Astrocyte (in vitro differentiated cells and primary cell): ENCODE results near the gene OTOP3. TPM values are rescaled to one million over a fixed set of nuclear protein-coding genes. Genes with fewer than 3 reads are reported as not detected.

Source experiments
- DNase-seq: peaks from one replicate; pipeline ENCODE4 v3.0.0-alpha.2; 2010; ENCODE audit warnings: low read depth
- FAIRE-seq: peaks from 2 replicates; lab custom pipeline; 2011; peaks lifted over from hg19 to GRCh38; lab: Jason Lieb, UNC
- H2AFZ ChIP-seq: 2 replicates; pipeline ENCODE4 v1.6.0; 2012; ENCODE audit warnings: low read depth, low read length, inconsistent platforms
- H3K27ac ChIP-seq: 2 replicates; pipeline ENCODE4 v1.5.1; 2011; ENCODE audit warnings: low read depth, low read length, inconsistent platforms
- H3K27me3 ChIP-seq: 2 replicates; pipeline ENCODE4 v1.6.0; 2011; ENCODE audit warnings: low read length, inconsistent platforms; ENCODE audit not compliant: insufficient read depth
- H3K36me3 ChIP-seq: 2 replicates; pipeline ENCODE4 v1.5.1; 2011; ENCODE audit warnings: low read length, inconsistent platforms; ENCODE audit not compliant: insufficient read depth
- H3K4me1 ChIP-seq: 2 replicates; pipeline ENCODE4 v1.5.1; 2011; ENCODE audit warnings: low read length, inconsistent platforms; ENCODE audit not compliant: insufficient read depth
- H3K4me2 ChIP-seq: 2 replicates; pipeline ENCODE4 v1.6.0; 2012; ENCODE audit warnings: low read length, inconsistent platforms
- H3K4me3 ChIP-seq: 2 replicates; pipeline ENCODE4 v1.5.1; 2011; ENCODE audit warnings: low read depth, mild to moderate bottlenecking, low read length, inconsistent platforms; ENCODE audit not compliant: insufficient read depth
- H3K79me2 ChIP-seq: 2 replicates; pipeline ENCODE4 v1.6.0; 2012; ENCODE audit warnings: mild to moderate bottlenecking, low read length, inconsistent platforms; ENCODE audit not compliant: insufficient read depth
- H3K9ac ChIP-seq: 2 replicates; pipeline ENCODE4 v1.6.0; 2012; ENCODE audit warnings: mild to moderate bottlenecking, low read length, inconsistent platforms
- H3K9me3 ChIP-seq: 2 replicates; pipeline ENCODE4 v1.5.1; 2012; ENCODE audit warnings: low read depth, mild to moderate bottlenecking, low read length, inconsistent platforms; ENCODE audit not compliant: insufficient read depth
- H4K20me1 ChIP-seq: 2 replicates; pipeline ENCODE4 v1.6.0; 2012; ENCODE audit warnings: low read length, inconsistent platforms; ENCODE audit not compliant: insufficient read depth
- H3K27ac Mint-ChIP-seq: one replicate; pipeline ENCODE4 v1.8.0; 2021; ENCODE audit warnings: mild to moderate bottlenecking, mixed read lengths; ENCODE audit not compliant: unreplicated experiment
- H3K27me3 Mint-ChIP-seq: one replicate; pipeline ENCODE4 v1.8.0; 2021; ENCODE audit warnings: low read depth, mixed read lengths; ENCODE audit not compliant: unreplicated experiment
- H3K36me3 Mint-ChIP-seq: one replicate; pipeline ENCODE4 v1.8.0; 2021; ENCODE audit warnings: low read depth, mixed read lengths; ENCODE audit not compliant: unreplicated experiment
- H3K4me1 Mint-ChIP-seq: one replicate; pipeline ENCODE4 v1.8.0; 2021; ENCODE audit warnings: low read depth, mixed read lengths; ENCODE audit not compliant: unreplicated experiment
- H3K4me3 Mint-ChIP-seq: one replicate; pipeline ENCODE4 v1.8.0; 2021; ENCODE audit warnings: mild to moderate bottlenecking, moderate library complexity, mixed read lengths; ENCODE audit not compliant: unreplicated experiment
- H3K9me3 Mint-ChIP-seq: one replicate; pipeline ENCODE4 v1.8.0; 2021; ENCODE audit warnings: mild to moderate bottlenecking, mixed read lengths; ENCODE audit not compliant: unreplicated experiment
- CTCF ChIP-seq: IDR thresholded peaks from 2 replicates; pipeline ENCODE4 v1.5.1; 2011; ENCODE audit warnings: low read depth, mild to moderate bottlenecking, inconsistent platforms, low read length, moderate library complexity; ENCODE audit not compliant: insufficient read depth
- EZH2 ChIP-seq: IDR thresholded peaks from 2 replicates; pipeline ENCODE4 v1.6.1; 2012; ENCODE audit warnings: mild to moderate bottlenecking, low read length, inconsistent platforms; ENCODE audit not compliant: insufficient read depth
- total RNA-seq: library from RNA; stranded (reverse); gene quantifications from 2 replicates; pipeline ENCODE4 v1.2.1, GENCODE V29; 2021

Gene OTOP3
- total RNA-seq, 1 donor from 2014 or later = not detected

GRCh38 chr17:74925242-74925641, 10.5 kb upstream of the OTOP3 start:
- TF ChIP-seq CTCF (no peak), EZH2 (no peak)
- peaks cover under 1% of the 10 kb centered on the region for H3K36me3 Mint-ChIP-seq
- Histone ChIP-seq H3K36me3 (no peaks in the 10 kb centered on the region), H3K79me2 (no peaks in the 10 kb centered on the region), H3K9me3 (no peaks in the 10 kb centered on the region), H3K9ac (no peak overlapping the region), H3K4me1 (no peaks in the 10 kb centered on the region), H3K27ac (no peak overlapping the region), H4K20me1 (no peaks in the 10 kb centered on the region), H3K27me3 (peaks cover 55% of the 10 kb centered on the region), H2AFZ (no peak overlapping the region), H3K4me3 (no peak overlapping the region), H3K4me2 (no peak overlapping the region)
- FAIRE-seq (no peak), DNase-seq (no peak)
- peaks cover 6% of the 10 kb centered on the region for H3K9me3 Mint-ChIP-seq
- peaks cover 67% of the 10 kb centered on the region for H3K27me3 Mint-ChIP-seq
- no peak overlapping the region for H3K4me3 Mint-ChIP-seq
- H3K4me1 Mint-ChIP-seq = no peaks in the 10 kb centered on the region
- no peak overlapping the region for H3K27ac Mint-ChIP-seq

- FAIRE-seq = no peak
- no peak overlapping the region for H3K9ac ChIP-seq
- no peaks in the 10 kb centered on the region for H3K79me2 ChIP-seq
- H3K27me3 ChIP-seq = peaks cover 55% of the 10 kb centered on the region
- H3K36me3 ChIP-seq = no peaks in the 10 kb centered on the region
- Mint-ChIP-seq H3K4me3 (no peak overlapping the region), H3K27ac (no peak overlapping the region), H3K36me3 (peaks cover 2% of the 10 kb centered on the region), H3K9me3 (peaks cover 8% of the 10 kb centered on the region), H3K4me1 (no peaks in the 10 kb centered on the region), H3K27me3 (peaks cover 83% of the 10 kb centered on the region)
- no peak overlapping the region for H3K27ac ChIP-seq
- no peak for TF ChIP-seq CTCF
- no peaks in the 10 kb centered on the region for H4K20me1 ChIP-seq
- H3K4me2 ChIP-seq = no peak overlapping the region
- no peak overlapping the region for H2AFZ ChIP-seq
- no peaks in the 10 kb centered on the region for H3K4me1 ChIP-seq
- no peaks in the 10 kb centered on the region for H3K9me3 ChIP-seq
- no peak overlapping the region for H3K4me3 ChIP-seq
- DNase-seq = no peak
These were observed 6.9 kb upstream of the OTOP3 start for GRCh38 chr17:74928786-74929185.

GRCh38 chr17:74930535-74931036, 5.1 kb upstream of the OTOP3 start:
- peaks cover 4% of the 10 kb centered on the region for H3K9me3 Mint-ChIP-seq
- no peak overlapping the region for H3K27ac Mint-ChIP-seq
- TF ChIP-seq EZH2 = no peak
- TF ChIP-seq CTCF = no peak
- Histone ChIP-seq H3K36me3 (no peaks in the 10 kb centered on the region), H3K4me2 (no peak overlapping the region), H4K20me1 (no peaks in the 10 kb centered on the region), H3K27ac (no peak overlapping the region), H3K9me3 (no peaks in the 10 kb centered on the region), H2AFZ (no peak overlapping the region), H3K4me3 (no peak overlapping the region), H3K79me2 (no peaks in the 10 kb centered on the region), H3K9ac (no peak overlapping the region), H3K27me3 (peaks cover 49% of the 10 kb centered on the region), H3K4me1 (no peaks in the 10 kb centered on the region)
- no peaks in the 10 kb centered on the region for H3K4me1 Mint-ChIP-seq
- no peak for FAIRE-seq
- peaks cover 2% of the 10 kb centered on the region for H3K36me3 Mint-ChIP-seq
- DNase-seq = no peak
- no peak overlapping the region for H3K4me3 Mint-ChIP-seq
- H3K27me3 Mint-ChIP-seq = peaks cover 86% of the 10 kb centered on the region
